PC-9 (cell line): ENCODE results near the gene CTDP1. TPM values are rescaled to one million over a fixed set of nuclear protein-coding genes. Genes with fewer than 3 reads are reported as not detected.

Source experiments
- Bru-seq: library from RNA; stranded (reverse); fragments of 400-500 nt; gene quantifications from one replicate; lab custom pipeline; 2021; lab: Mats Ljungman, UMichigan
- BruChase-seq, 2 experiments: library from RNA; stranded (reverse); fragments of 400-500 nt; gene quantifications; one replicate each; lab custom pipeline; 2021; lab: Mats Ljungman, UMichigan
- BruUV-seq: library from RNA; stranded (reverse); fragments of 400-500 nt; replicated peaks from 2 replicates; lab custom pipeline; 2021; lab: Mats Ljungman, UMichigan
- CTCF ChIA-PET: fragments of 300-600 bp; sonication (Branson Sonifier 250); formaldehyde crosslinking; loops from one replicate; lab custom pipeline; 2022; ENCODE audit warnings: antibody characterized with exemption; lab: Charles Lee
- POLR2A ChIA-PET: fragments of 300-600 bp; sonication (Branson Sonifier 250); formaldehyde crosslinking; loops from one replicate; lab custom pipeline; 2022; ENCODE audit warnings: antibody characterized with exemption; ENCODE audit not compliant: unreplicated experiment; lab: Charles Lee
- DNase-seq, 2 experiments: peaks; one replicate each; pipeline versions ENCODE4 v3.0.0 to v3.0.0-alpha.2; 2015 to 2022; ENCODE audit warnings: mixed read lengths in 1 of 2
- H2AFZ ChIP-seq: fragments of 200-600 bp; sonication (generic); 2 replicates; pipeline ENCODE4 v1.8.1; 2017; ENCODE audit warnings: antibody characterized with exemption
- H3F3A ChIP-seq: fragments of 200-600 bp; sonication (generic); 2 replicates; pipeline ENCODE4 v1.8.1; 2017; ENCODE audit warnings: antibody characterized with exemption, mild to moderate bottlenecking, low read depth; ENCODE audit not compliant: insufficient read depth
- H3K27ac ChIP-seq: fragments of 200-600 bp; sonication (generic); 2 replicates; pipeline ENCODE4 v1.6.1; 2016; ENCODE audit warnings: mixed run types
- H3K27me3 ChIP-seq: fragments of 200-600 bp; sonication (generic); 2 replicates; pipeline ENCODE4 v1.6.1; 2016; ENCODE audit warnings: low read depth, mixed run types; ENCODE audit not compliant: insufficient read depth
- H3K36me3 ChIP-seq: fragments of 200-600 bp; sonication (generic); 2 replicates; pipeline ENCODE4 v1.6.1; 2016; ENCODE audit warnings: low read depth, mixed run types
- H3K4me1 ChIP-seq: fragments of 200-600 bp; sonication (generic); replicated peaks from 2 replicates; pipeline ENCODE4 v1.6.1; 2016; ENCODE audit warnings: mixed run types; ENCODE audit not compliant: insufficient read depth
- H3K4me2 ChIP-seq: fragments of 200-600 bp; sonication (generic); 2 replicates; pipeline ENCODE4 v1.6.1; 2017; ENCODE audit warnings: mixed run types
- H3K4me3 ChIP-seq: fragments of 200-600 bp; sonication (generic); 2 replicates; pipeline ENCODE4 v1.6.1; 2016; ENCODE audit warnings: mixed run types
- H3K79me2 ChIP-seq: fragments of 200-600 bp; sonication (generic); 2 replicates; pipeline ENCODE4 v1.6.1; 2017; ENCODE audit warnings: low read depth, mixed run types
- H3K9me2 ChIP-seq: fragments of 200-600 bp; sonication (generic); 2 replicates; pipeline ENCODE4 v1.8.1; 2017; ENCODE audit warnings: mild to moderate bottlenecking; ENCODE audit not compliant: insufficient read depth
- H3K9me3 ChIP-seq: fragments of 200-600 bp; sonication (generic); 2 replicates; pipeline ENCODE4 v1.8.1; 2016; ENCODE audit warnings: low read depth; ENCODE audit not compliant: insufficient read depth
- H4K20me1 ChIP-seq: fragments of 200-600 bp; sonication (generic); 2 replicates; pipeline ENCODE4 v1.8.1; 2017; ENCODE audit not compliant: insufficient read depth
- CTCF ChIP-seq: fragments of 200-600 bp; sonication (generic); conservative IDR thresholded peaks from 2 replicates; pipeline ENCODE4 v1.6.1; 2017; ENCODE audit warnings: mixed run types, antibody characterized with exemption, mild to moderate bottlenecking, moderate library complexity
- EZH2 ChIP-seq: fragments of 200-600 bp; sonication (generic); IDR thresholded peaks from 2 replicates; pipeline ENCODE4 v1.8.0; 2017; ENCODE audit warnings: antibody characterized with exemption, low read depth
- intact Hi-C: fragments of 100-400 bp; cut with micrococcal nuclease; formaldehyde crosslinking; loops from one replicate; pipeline ENCODE4 v1.10.0; 2022; ENCODE audit not compliant: unreplicated experiment
- long read RNA-seq: library from polyadenylated mRNA; stranded (forward); transcript quantifications from one replicate; pipeline ENCODE4 v2.0.0, GENCODE V29; 2022
- total RNA-seq: library from RNA; stranded (reverse); gene quantifications from 2 replicates; pipeline ENCODE4 v1.2.3, GENCODE V29; 2021

The CTDP1 gene, protein sequence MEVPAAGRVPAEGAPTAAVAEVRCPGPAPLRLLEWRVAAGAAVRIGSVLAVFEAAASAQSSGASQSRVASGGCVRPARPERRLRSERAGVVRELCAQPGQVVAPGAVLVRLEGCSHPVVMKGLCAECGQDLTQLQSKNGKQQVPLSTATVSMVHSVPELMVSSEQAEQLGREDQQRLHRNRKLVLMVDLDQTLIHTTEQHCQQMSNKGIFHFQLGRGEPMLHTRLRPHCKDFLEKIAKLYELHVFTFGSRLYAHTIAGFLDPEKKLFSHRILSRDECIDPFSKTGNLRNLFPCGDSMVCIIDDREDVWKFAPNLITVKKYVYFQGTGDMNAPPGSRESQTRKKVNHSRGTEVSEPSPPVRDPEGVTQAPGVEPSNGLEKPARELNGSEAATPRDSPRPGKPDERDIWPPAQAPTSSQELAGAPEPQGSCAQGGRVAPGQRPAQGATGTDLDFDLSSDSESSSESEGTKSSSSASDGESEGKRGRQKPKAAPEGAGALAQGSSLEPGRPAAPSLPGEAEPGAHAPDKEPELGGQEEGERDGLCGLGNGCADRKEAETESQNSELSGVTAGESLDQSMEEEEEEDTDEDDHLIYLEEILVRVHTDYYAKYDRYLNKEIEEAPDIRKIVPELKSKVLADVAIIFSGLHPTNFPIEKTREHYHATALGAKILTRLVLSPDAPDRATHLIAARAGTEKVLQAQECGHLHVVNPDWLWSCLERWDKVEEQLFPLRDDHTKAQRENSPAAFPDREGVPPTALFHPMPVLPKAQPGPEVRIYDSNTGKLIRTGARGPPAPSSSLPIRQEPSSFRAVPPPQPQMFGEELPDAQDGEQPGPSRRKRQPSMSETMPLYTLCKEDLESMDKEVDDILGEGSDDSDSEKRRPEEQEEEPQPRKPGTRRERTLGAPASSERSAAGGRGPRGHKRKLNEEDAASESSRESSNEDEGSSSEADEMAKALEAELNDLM
- total RNA-seq (16.0 and 18.6 TPM in 2 replicates), Bru-seq, nascent RNA (percentile 59 among the genes with signal in this experiment), BruChase-seq, experiment 1, labeled RNA remaining after a 2-hour chase (percentile 55 among the genes with signal in this experiment), BruChase-seq, experiment 2, labeled RNA remaining after a 6-hour chase (percentile 56 among the genes with signal in this experiment)
- long read RNA-seq, full-length matches to known transcripts: 13 of 19 reads
- long read RNA-seq, partial matches to known transcripts: 1 of 19 reads
- long read RNA-seq, other reads (novel, unspliced or antisense): 5 of 19 reads

DNA sequence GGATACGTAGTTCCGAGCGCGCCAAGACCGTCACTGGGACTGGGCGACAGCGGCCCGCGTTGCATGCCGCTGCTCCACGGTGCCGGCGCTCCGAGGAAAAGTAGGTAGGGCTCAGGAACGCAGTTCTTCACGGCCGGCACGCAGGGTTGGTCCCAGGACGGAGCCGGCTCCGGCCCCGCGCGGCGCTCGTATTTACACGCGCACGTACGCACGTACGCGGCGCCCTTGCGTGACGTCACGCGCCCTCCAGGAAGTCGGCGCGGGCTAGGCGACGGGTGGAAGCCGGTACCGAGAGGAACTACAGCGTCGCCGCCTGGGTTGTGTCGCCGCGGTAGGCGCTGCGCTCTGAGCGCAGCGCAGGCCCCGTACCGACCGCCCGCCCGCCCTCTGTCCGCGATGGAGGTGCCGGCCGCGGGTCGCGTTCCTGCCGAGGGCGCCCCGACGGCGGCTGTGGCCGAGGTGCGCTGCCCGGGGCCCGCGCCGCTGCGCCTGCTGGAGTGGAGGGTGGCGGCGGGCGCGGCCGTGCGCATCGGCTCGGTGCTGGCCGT, at the start of gene CTDP1:
Gene CTDP1, plus strand, starts transcription at position 252 of the 548 bp plus-strand sequence. Its CDS starts 145 bp downstream, at position 397.
- no peak for TF ChIP-seq CTCF
- no peak for TF ChIP-seq EZH2
- peaks cover 8% of the 10 kb centered on the region for H3F3A ChIP-seq
- ChIA-PET POLR2A (no interaction called here), CTCF (no interaction called here)
- H3K9me2 ChIP-seq: no peaks in the 10 kb centered on the region
- no TSS peak for BruUV-seq
- H3K9me3 ChIP-seq: no peaks in the 10 kb centered on the region
- peaks cover 22% of the 10 kb centered on the region for H3K4me1 ChIP-seq
- peak within 1 kb of the TSS; percentile 83 for H3K27ac ChIP-seq
- H3K4me3 ChIP-seq: peak within 1 kb of the TSS; percentile 63
- peak; percentile 69 to 78 for DNase-seq
- H3K79me2 ChIP-seq: peaks cover 69% of the 10 kb centered on the region
- peaks cover 42% of the 10 kb centered on the region for H4K20me1 ChIP-seq
- H2AFZ ChIP-seq: peak within 1 kb of the TSS; percentile 89
- no peaks in the 10 kb centered on the region for H3K27me3 ChIP-seq
- H3K36me3 ChIP-seq: peaks cover 7% of the 10 kb centered on the region; the same call in 1 of the 2 replicates
- intact Hi-C loops: loop anchor here (2.0 kb wide), 1 partner anchor 285 kb away; the partner anchor contains the start of gene HSBP1L1
- peak within 1 kb of the TSS; percentile 99 for H3K4me2 ChIP-seq

GRCh38 chr18:79630281-79631095, 49.1 kb upstream of the CTDP1 start:
- ChIA-PET POLR2A (no interaction called here), CTCF (no interaction called here)
- no peak for DNase-seq
- Histone ChIP-seq H3K27me3 (peaks cover 63% of the 10 kb centered on the region), H3K27ac (no peak overlapping the region), H3K79me2 (no peaks in the 10 kb centered on the region), H3K4me1 (no peaks in the 10 kb centered on the region), H4K20me1 (no peaks in the 10 kb centered on the region), H2AFZ (no peak overlapping the region), H3F3A (no peaks in the 10 kb centered on the region), H3K4me3 (no peak overlapping the region), H3K9me2 (no peaks in the 10 kb centered on the region), H3K9me3 (no peaks in the 10 kb centered on the region), H3K4me2 (no peak overlapping the region), H3K36me3 (no peaks in the 10 kb centered on the region)
- no peak for TF ChIP-seq CTCF
- intact Hi-C loops: no loop called here
- BruUV-seq: no TSS peak
